NCI-H1694 (cell line): ENCODE results near the gene BACE2.

Experiments
- DNase-seq: peaks from one replicate; lab custom pipeline; 2025; lab: John Stamatoyannopoulos, UW

Gene BACE2

GRCh38 chr21:41321908-41322495 is 154.0 kb downstream of the BACE2 start:
- DNase-seq, result no peak

- DNase-seq, result no peak
These were observed 154.8 kb downstream of the BACE2 start for GRCh38 chr21:41322496-41323382.

GRCh38 chr21:41325138-41325912 is 157.4 kb downstream of the BACE2 start:
- no peak for DNase-seq

GRCh38 chr21:41326414-41327080 is 158.6 kb downstream of the BACE2 start:
- DNase-seq, result no peak

GRCh38 chr21:41327753-41328152 is 159.8 kb downstream of the BACE2 start:
- no peak for DNase-seq

GRCh38 chr21:41328660-41329607 is 161.0 kb downstream of the BACE2 start:
- DNase-seq, result no peak
